Central memory CD4-positive, alpha-beta T cell (primary cell): Measurements from ENCODE around the gene PDE1A.
"Not testable (repeated sequence)": the region's sequence is repeated elsewhere in the genome, so short reads cannot be mapped to it uniquely, and the experiment has no call there.

Experiments used
- DNase-seq: peaks from one replicate; pipeline ENCODE4 v3.0.0; 2022

The PDE1A gene

GRCh38 chr2:182351427-182351826 lies 75.4 kb downstream of the PDE1A start:
- DNase-seq, result no peak

- DNase-seq, result no peak
Observed at GRCh38 chr2:182349268-182349667, 77.6 kb downstream of the PDE1A start.

GRCh38 chr2:182345384-182345783 lies 81.5 kb downstream of the PDE1A start:
- DNase-seq, result no peak

GRCh38 chr2:182330451-182331305 lies 96.2 kb downstream of the PDE1A start:
- no peak for DNase-seq

GRCh38 chr2:182324665-182325064 lies 102.2 kb downstream of the PDE1A start:
- DNase-seq, result no peak

- DNase-seq, result no peak
Observed at GRCh38 chr2:182321096-182321495, 105.7 kb downstream of the PDE1A start.

GRCh38 chr2:182319556-182320505 lies 107.0 kb downstream of the PDE1A start:
- no peak for DNase-seq

- no peak for DNase-seq
Observed at GRCh38 chr2:182318466-182319220, 108.2 kb downstream of the PDE1A start.

GRCh38 chr2:182316950-182317349 lies 109.9 kb downstream of the PDE1A start:
- DNase-seq, result no peak

GRCh38 chr2:182302972-182303371 lies 123.9 kb downstream of the PDE1A start:
- no peak for DNase-seq

GRCh38 chr2:182302174-182302573 lies 124.7 kb downstream of the PDE1A start:
- DNase-seq, result no peak

GRCh38 chr2:182301093-182301492 lies 125.7 kb downstream of the PDE1A start:
- DNase-seq, result no peak

GRCh38 chr2:182300608-182301007 lies 126.2 kb downstream of the PDE1A start:
- DNase-seq, result no peak

- no peak for DNase-seq
Observed at GRCh38 chr2:182299632-182300031, 127.2 kb downstream of the PDE1A start.

GRCh38 chr2:182298456-182298855 lies 128.4 kb downstream of the PDE1A start:
- DNase-seq, result no peak

GRCh38 chr2:182291296-182291695 lies 135.5 kb downstream of the PDE1A start:
- DNase-seq, result no peak

- DNase-seq, result no peak
Observed at GRCh38 chr2:182283512-182283911, 143.3 kb downstream of the PDE1A start.

GRCh38 chr2:182281276-182281675 lies 145.6 kb downstream of the PDE1A start:
- no peak for DNase-seq

GRCh38 chr2:182280118-182280517 lies 146.7 kb downstream of the PDE1A start:
- no peak for DNase-seq

- DNase-seq, result not testable (repeated sequence)
Observed at GRCh38 chr2:182276662-182277061, 150.2 kb downstream of the PDE1A start.

GRCh38 chr2:182267971-182268370 lies 158.9 kb downstream of the PDE1A start:
- DNase-seq, result no peak

- DNase-seq, result no peak
Observed at GRCh38 chr2:182266909-182267308, 159.9 kb downstream of the PDE1A start.

- no peak for DNase-seq
Observed at GRCh38 chr2:182265718-182266117, 161.1 kb downstream of the PDE1A start.
